MCF 10A (cell line): ENCODE data around the gene IL36B. TPM values are rescaled to one million over a fixed set of nuclear protein-coding genes. Genes with fewer than 3 reads are reported as not detected.

Experiments
- BruUV-seq: library from RNA; stranded (reverse); fragments of 400-500 nt; replicated peaks from 2 replicates; lab custom pipeline; 2021; lab: Mats Ljungman, UMichigan
- CTCF ChIA-PET: fragments of 300-600 bp; sonication (Branson Sonifier 250); formaldehyde crosslinking; extraction: SDS; loops from one replicate; lab custom pipeline; 2021; ENCODE audit warnings: antibody characterized with exemption, inconsistent platforms; lab: Yijun Ruan, JAX
- POLR2A ChIA-PET: fragments of 300-600, 350-650 bp; sonication (Branson Sonifier 250); formaldehyde crosslinking; extraction: SDS; loops from one replicate; lab custom pipeline; 2020; ENCODE audit warnings: antibody characterized with exemption, inconsistent platforms; lab: Yijun Ruan, JAX
- DNase-seq: peaks from one replicate; pipeline ENCODE4 v3.0.0-alpha.2; 2018; ENCODE audit not compliant: unreplicated experiment
- H3K27ac Mint-ChIP-seq: one replicate; pipeline ENCODE4 v1.8.0; 2022; ENCODE audit warnings: mild to moderate bottlenecking, low read depth, mixed read lengths; ENCODE audit not compliant: unreplicated experiment
- H3K27me3 Mint-ChIP-seq: one replicate; pipeline ENCODE4 v1.8.0; 2022; ENCODE audit warnings: mixed read lengths; ENCODE audit not compliant: insufficient read depth, unreplicated experiment
- H3K36me3 Mint-ChIP-seq: one replicate; pipeline ENCODE4 v1.8.0; 2022; ENCODE audit warnings: mild to moderate bottlenecking, moderate library complexity, mixed read lengths; ENCODE audit not compliant: insufficient read depth, unreplicated experiment
- H3K4me1 Mint-ChIP-seq: one replicate; pipeline ENCODE4 v1.8.0; 2022; ENCODE audit warnings: mixed read lengths; ENCODE audit not compliant: insufficient read depth, unreplicated experiment
- H3K4me3 Mint-ChIP-seq: one replicate; pipeline ENCODE4 v1.8.0; 2022; ENCODE audit warnings: mild to moderate bottlenecking, moderate library complexity, mixed read lengths; ENCODE audit not compliant: unreplicated experiment
- H3K9me3 Mint-ChIP-seq: one replicate; pipeline ENCODE4 v1.8.0; 2022; ENCODE audit warnings: mixed read lengths; ENCODE audit not compliant: unreplicated experiment
- CTCF ChIP-seq: fragments of 200-600 bp; IDR thresholded peaks from one replicate; pipeline ENCODE4 v1.8.0; 2022; ENCODE audit warnings: antibody characterized with exemption, mild to moderate bottlenecking; ENCODE audit not compliant: unreplicated experiment
- intact Hi-C: fragments of 100-400 bp; cut with micrococcal nuclease; formaldehyde crosslinking; loops from 2 replicates; pipeline ENCODE4 v1.14.1; 2022
- total RNA-seq: library from RNA; stranded (reverse); gene quantifications from 2 replicates; pipeline ENCODE4 v1.2.3, GENCODE V29; 2022

Gene IL36B
- total RNA-seq, 1 experiment from 2014 or later: not detected

GRCh38 chr2:113083296-113083695, 30.6 kb upstream of the IL36B start:
- H3K36me3 Mint-ChIP-seq: no peaks in the 10 kb centered on the region
- no peaks in the 10 kb centered on the region for H3K9me3 Mint-ChIP-seq
- no TSS peak for BruUV-seq
- no peak overlapping the region for H3K27ac Mint-ChIP-seq
- no peaks in the 10 kb centered on the region for H3K27me3 Mint-ChIP-seq
- CTCF ChIA-PET: interaction anchor here (0.6 to 12.2 kb wide), 7 partner anchors 19 to 306 kb away, joined by 3 to 267 read pairs (median 5); no protein-coding TSS in a partner anchor
- H3K4me1 Mint-ChIP-seq: peaks cover 33% of the 10 kb centered on the region
- POLR2A ChIA-PET: interaction anchor here (0.7 kb wide), 1 partner anchor 33 kb away, joined by 3 read pairs; no protein-coding TSS in a partner anchor
- intact Hi-C loops: loop anchor here (5.0 kb wide), 1 partner anchor 309 kb away; no protein-coding TSS in a partner anchor
- DNase-seq: no peak
- TF ChIP-seq CTCF: no peak
- no peak overlapping the region for H3K4me3 Mint-ChIP-seq

GRCh38 chr2:113081488-113082210, 29.0 kb upstream of the IL36B start:
- no TSS peak for BruUV-seq
- ChIA-PET POLR2A (interaction anchor here (1.2 kb wide), 1 partner anchor 36 kb away, joined by 3 read pairs; no protein-coding TSS in a partner anchor), CTCF (interaction anchor here (0.6 to 12.2 kb wide), 7 partner anchors 13 to 319 kb away, joined by 3 to 267 read pairs (median 4); no protein-coding TSS in a partner anchor)
- Mint-ChIP-seq H3K36me3 (no peaks in the 10 kb centered on the region), H3K9me3 (no peaks in the 10 kb centered on the region), H3K4me1 (peaks cover 42% of the 10 kb centered on the region), H3K27ac (no peak overlapping the region), H3K27me3 (no peaks in the 10 kb centered on the region), H3K4me3 (no peak overlapping the region)
- intact Hi-C loops: loop anchor here (5.0 kb wide), 1 partner anchor 311 kb away; no protein-coding TSS in a partner anchor
- no peak for DNase-seq
- no peak for TF ChIP-seq CTCF

GRCh38 chr2:113080134-113080533, 27.5 kb upstream of the IL36B start:
- no TSS peak for BruUV-seq
- intact Hi-C loops: loop anchor here (1.0 to 5.0 kb wide), 2 partner anchors 119 to 312 kb away; no protein-coding TSS in a partner anchor
- ChIA-PET CTCF (interaction anchor here (0.6 to 12.2 kb wide), 36 partner anchors 9 to 342 kb away, joined by 3 to 267 read pairs (median 4); no protein-coding TSS in a partner anchor), POLR2A (interaction anchor here (1.1 to 3.8 kb wide), 3 partner anchors 45 to 119 kb away, joined by 4 to 52 read pairs (median 15); no protein-coding TSS in a partner anchor)
- DNase-seq: peak; percentile 62
- H3K9me3 Mint-ChIP-seq: no peaks in the 10 kb centered on the region
- peak; percentile 86 for TF ChIP-seq CTCF
- H3K4me3 Mint-ChIP-seq: no peak overlapping the region
- H3K27ac Mint-ChIP-seq: no peak overlapping the region
- no peaks in the 10 kb centered on the region for H3K36me3 Mint-ChIP-seq
- no peaks in the 10 kb centered on the region for H3K27me3 Mint-ChIP-seq
- peaks cover 36% of the 10 kb centered on the region for H3K4me1 Mint-ChIP-seq

- H3K27ac Mint-ChIP-seq: peak overlapping the region; percentile 88
These were observed 26.5 kb upstream of the IL36B start for GRCh38 chr2:113079131-113079530.

More at GRCh38 chr2:113079131-113079530, 26.5 kb upstream of the IL36B start:
- H3K27me3 Mint-ChIP-seq: no peaks in the 10 kb centered on the region
- intact Hi-C loops: loop anchor here (2.0 kb wide), 1 partner anchor 60 kb away; no protein-coding TSS in a partner anchor
- H3K36me3 Mint-ChIP-seq: no peaks in the 10 kb centered on the region
- ChIA-PET POLR2A (interaction anchor here (0.6 to 3.8 kb wide), 8 partner anchors 36 to 1192 kb away, joined by 3 to 52 read pairs (median 5); no protein-coding TSS in a partner anchor), CTCF (interaction anchor here (0.5 to 12.2 kb wide), 16 partner anchors 9 to 1213 kb away, joined by 3 to 267 read pairs (median 4); no protein-coding TSS in a partner anchor)
- peak; percentile 66 for DNase-seq
- BruUV-seq: no TSS peak
- H3K4me3 Mint-ChIP-seq: peak overlapping the region; percentile 31
- H3K4me1 Mint-ChIP-seq: peaks cover 34% of the 10 kb centered on the region
- no peaks in the 10 kb centered on the region for H3K9me3 Mint-ChIP-seq
- TF ChIP-seq CTCF: no peak
